PFSK-1 (cell line): ENCODE measurements around the gene PSMB7.

Experiments
- FOXP2 ChIP-seq: optimal IDR thresholded peaks from 2 replicates; pipeline ENCODE3; 2011; ENCODE audit warnings: borderline replicate concordance, control low read depth, inconsistent platforms; ENCODE audit not compliant: insufficient read depth; ENCODE audit errors: extremely low read length, extremely low read depth
- POLR2AphosphoS5 ChIP-seq: IDR thresholded peaks from 2 replicates; pipeline ENCODE4 v1.6.1; 2012; ENCODE audit warnings: low read depth, mild to moderate bottlenecking, control low read depth, low read length, moderate library complexity
- REST ChIP-seq, 2 experiments: IDR thresholded peaks; 2 replicates each; pipeline versions ENCODE4 v1.6.1 to v1.8.0; 2011 to 2012; ENCODE audit warnings: low read depth in 2 of 2, low read length in 2 of 2, control low read depth in 1 of 2, inconsistent platforms in 1 of 2, mild to moderate bottlenecking in 1 of 2, moderate library complexity in 1 of 2; ENCODE audit not compliant: insufficient read depth in 1 of 2
- SIN3A ChIP-seq: IDR thresholded peaks from 2 replicates; pipeline ENCODE4 v1.6.1; 2012; ENCODE audit warnings: mild to moderate bottlenecking, low read length, moderate library complexity, borderline replicate concordance; ENCODE audit not compliant: insufficient read depth
- TAF1 ChIP-seq: IDR thresholded peaks from 2 replicates; pipeline ENCODE4 v1.6.1; 2012; ENCODE audit warnings: low read length, control low read depth, borderline replicate concordance; ENCODE audit not compliant: insufficient read depth

The PSMB7 gene

GRCh38 chr9:124412228-124412575, 3.0 kb downstream of the PSMB7 start:
- TF ChIP-seq POLR2AphosphoS5, result no peak
- no peak for TF ChIP-seq REST (IDR thresholded peaks at IDR 0.05; ENCODE audit: insufficient read depth in 1 of 2, low read depth in 2 of 2, low read length in 2 of 2)
- TF ChIP-seq TAF1, result no peak
- no peak for TF ChIP-seq SIN3A
- TF ChIP-seq FOXP2, result no peak

GRCh38 chr9:124411514-124412227, 3.6 kb downstream of the PSMB7 start:
- no peak for TF ChIP-seq POLR2AphosphoS5

- TF ChIP-seq REST (IDR thresholded peaks at IDR 0.05; ENCODE audit: insufficient read depth in 1 of 2, low read depth in 2 of 2, low read length in 2 of 2) (no peak), SIN3A (no peak), FOXP2 (no peak), TAF1 (no peak), POLR2AphosphoS5 (no peak)
These were observed 4.8 kb downstream of the PSMB7 start for GRCh38 chr9:124410321-124410913.

- TF ChIP-seq FOXP2, result no peak
- no peak for TF ChIP-seq POLR2AphosphoS5
- no peak for TF ChIP-seq REST (IDR thresholded peaks at IDR 0.05; ENCODE audit: insufficient read depth in 1 of 2, low read depth in 2 of 2, low read length in 2 of 2)
- TF ChIP-seq TAF1, result no peak
- TF ChIP-seq SIN3A, result no peak
These were observed 5.8 kb downstream of the PSMB7 start for GRCh38 chr9:124409410-124409809.

GRCh38 chr9:124403246-124403645, 12.0 kb downstream of the PSMB7 start:
- TF ChIP-seq SIN3A, result no peak
- no peak for TF ChIP-seq POLR2AphosphoS5
- no peak for TF ChIP-seq FOXP2
- TF ChIP-seq TAF1, result no peak
- TF ChIP-seq REST (IDR thresholded peaks at IDR 0.05; ENCODE audit: insufficient read depth in 1 of 2, low read depth in 2 of 2, low read length in 2 of 2), result no peak
